ENCODE results near the gene WDR33.

GRCh38 chr2:127664895-127665225 lies 146.1 kb downstream of the WDR33 start:
- TF ChIP-seq CTBP1 (IDR thresholded peaks at IDR 0.05; ENCODE audit: borderline replicate concordance) (no peak), SP1 (IDR thresholded peaks at IDR 0.05) (no peak), FOXK2 (IDR thresholded peaks at IDR 0.05) (no peak), ZNF384 (IDR thresholded peaks at IDR 0.05) (no peak), L3MBTL2 (conservative IDR thresholded peaks at IDR 0.05) (no peak), ELF4 (IDR thresholded peaks at IDR 0.05) (no peak), NFRKB (IDR thresholded peaks at IDR 0.05) (no peak), LEF1 (IDR thresholded peaks at IDR 0.05; ENCODE audit: borderline replicate concordance) (no peak)
- TF ChIP-seq, protein P1, sequence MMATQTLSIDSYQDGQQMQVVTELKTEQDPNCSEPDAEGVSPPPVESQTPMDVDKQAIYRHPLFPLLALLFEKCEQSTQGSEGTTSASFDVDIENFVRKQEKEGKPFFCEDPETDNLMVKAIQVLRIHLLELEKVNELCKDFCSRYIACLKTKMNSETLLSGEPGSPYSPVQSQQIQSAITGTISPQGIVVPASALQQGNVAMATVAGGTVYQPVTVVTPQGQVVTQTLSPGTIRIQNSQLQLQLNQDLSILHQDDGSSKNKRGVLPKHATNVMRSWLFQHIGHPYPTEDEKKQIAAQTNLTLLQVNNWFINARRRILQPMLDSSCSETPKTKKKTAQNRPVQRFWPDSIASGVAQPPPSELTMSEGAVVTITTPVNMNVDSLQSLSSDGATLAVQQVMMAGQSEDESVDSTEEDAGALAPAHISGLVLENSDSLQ (IDR thresholded peaks at IDR 0.05): no peak
